NOMO-1 treated with dmso at 0.1 percent for 144 hours (cell line): ENCODE data around the gene SPINT4.
A peak's percentile ranks its signal among the peaks of the same experiment; 100 is the strongest.
"Not testable (repeated sequence)": the region's sequence is repeated elsewhere in the genome, so short reads cannot be mapped to it uniquely, and the experiment has no call there.

Experiments used
- DNase-seq: peaks from one replicate; lab custom pipeline; 2025; ENCODE audit not compliant: unreplicated experiment; lab: John Stamatoyannopoulos, UW

SPINT4 gene

GRCh38 chr20:45764618-45765282 lies 42.6 kb downstream of the SPINT4 start:
- DNase-seq, result not testable (repeated sequence)

- no peak for DNase-seq
Observed at GRCh38 chr20:45765307-45765875, 43.2 kb downstream of the SPINT4 start.

GRCh38 chr20:45765980-45766379 lies 43.8 kb downstream of the SPINT4 start:
- no peak for DNase-seq

GRCh38 chr20:45768479-45768878 lies 46.3 kb downstream of the SPINT4 start:
- no peak for DNase-seq

GRCh38 chr20:45771182-45771759 lies 49.1 kb downstream of the SPINT4 start:
- DNase-seq, result peak; percentile 74

- no peak for DNase-seq
Observed at GRCh38 chr20:45772693-45773092, 50.5 kb downstream of the SPINT4 start.

- no peak for DNase-seq
Observed at GRCh38 chr20:45774945-45775344, 52.8 kb downstream of the SPINT4 start.

GRCh38 chr20:45775411-45775810 lies 53.3 kb downstream of the SPINT4 start:
- DNase-seq, result no peak
